ENCODE measurements around the gene CHST13. TPM values are rescaled to one million over a fixed set of nuclear protein-coding genes. Genes with fewer than 3 reads are reported as not detected.
A peak's percentile ranks its signal among the peaks of the same experiment; 100 is the strongest.
"Not testable (repeated sequence)": the region's sequence is repeated elsewhere in the genome, so short reads cannot be mapped to it uniquely, and the experiment has no call there.

CHST13 gene
- total RNA-seq, 4 donors from 2014 or later: 0.19 to 0.69 (median 0.37) TPM

GRCh38 chr3:126529585-126530170 lies 5.7 kb downstream of the CHST13 start:
- TF ChIP-seq CTCF (IDR thresholded peaks at IDR 0.05) (no peak), POLR2AphosphoS5 (IDR thresholded peaks at IDR 0.05) (no peak), EP300 (IDR thresholded peaks at IDR 0.05) (no peak), POLR2A (IDR thresholded peaks at IDR 0.05; ENCODE audit: low read depth) (no peak)
- peaks cover 0 to 6% (median 3%) of the 10 kb centered on the region in 4 donors for H3K4me1 ChIP-seq
- no peak overlapping the region for H3K4me3 ChIP-seq
- H3K36me3 ChIP-seq: no peaks in the 10 kb centered on the region
- DNase-seq (ENCODE audit: extremely low spot score): no peak
- no peaks in the 10 kb centered on the region for H3K9me3 ChIP-seq
- peak overlapping the region in 2 of 4 donors; percentile 10 to 26 for H3K27ac ChIP-seq (replicated peaks in 1 of 4)
- peaks cover 0 to 21% (median under 1%) of the 10 kb centered on the region in 4 donors for H3K27me3 ChIP-seq
- intact Hi-C loops (cut with DNase I): no loop called here
- 54% methylated on average over 7 of the region's 7 CpGs for WGBS

- no peak for TF ChIP-seq EP300 (IDR thresholded peaks at IDR 0.05)
- no peaks in the 10 kb centered on the region for H3K9me3 ChIP-seq
- H3K4me3 ChIP-seq: no peak overlapping the region
- H3K36me3 ChIP-seq: no peaks in the 10 kb centered on the region
- peak overlapping the region in 2 of 4 donors; percentile 10 to 26 for H3K27ac ChIP-seq (replicated peaks in 1 of 4)
- H3K27me3 ChIP-seq: peaks cover 0 to 21% (median 0%) of the 10 kb centered on the region in 4 donors
- 75% methylated on average over 8 of the region's 18 CpGs for WGBS
- intact Hi-C loops (cut with DNase I): no loop called here
- no peak for DNase-seq (ENCODE audit: extremely low spot score)
- no peaks in the 10 kb centered on the region for H3K4me1 ChIP-seq
Measured at GRCh38 chr3:126530171-126531050, 6.5 kb downstream of the CHST13 start.

GRCh38 chr3:126531051-126531330 lies 7.0 kb downstream of the CHST13 start:
- Histone ChIP-seq H3K4me1 (no peaks in the 10 kb centered on the region), H3K4me3 (no peak overlapping the region), H3K27ac (replicated peaks in 1 of 4) (peak overlapping the region in 1 of 4 donors; percentile 10), H3K36me3 (no peaks in the 10 kb centered on the region), H3K27me3 (peaks cover 0 to 21% (median 0%) of the 10 kb centered on the region in 4 donors), H3K9me3 (no peaks in the 10 kb centered on the region)
- 87% methylated on average over 6 of the region's 6 CpGs for WGBS
- TF ChIP-seq CTCF (IDR thresholded peaks at IDR 0.05) (no peak), POLR2AphosphoS5 (IDR thresholded peaks at IDR 0.05) (no peak), POLR2A (IDR thresholded peaks at IDR 0.05; ENCODE audit: low read depth) (no peak), EP300 (IDR thresholded peaks at IDR 0.05) (no peak)
- intact Hi-C loops (cut with DNase I): no loop called here
- no peak for DNase-seq (ENCODE audit: extremely low spot score)

GRCh38 chr3:126533506-126533905 lies 9.6 kb downstream of the CHST13 start:
- Histone ChIP-seq H3K4me3 (no peak overlapping the region), H3K9me3 (no peaks in the 10 kb centered on the region), H3K27me3 (peaks cover 0 to 40% (median 0%) of the 10 kb centered on the region in 4 donors), H3K36me3 (no peaks in the 10 kb centered on the region), H3K4me1 (no peaks in the 10 kb centered on the region), H3K27ac (replicated peaks in 1 of 4) (no peak overlapping the region)
- intact Hi-C loops (cut with DNase I): no loop called here
- DNase-seq (ENCODE audit: extremely low spot score): no peak
- no peak for TF ChIP-seq POLR2AphosphoS5 (IDR thresholded peaks at IDR 0.05)
- TF ChIP-seq CTCF (IDR thresholded peaks at IDR 0.05): no peak
- no peak for TF ChIP-seq POLR2A (IDR thresholded peaks at IDR 0.05; ENCODE audit: low read depth)
- TF ChIP-seq EP300 (IDR thresholded peaks at IDR 0.05): no peak

- H3K9me3 ChIP-seq; H3K27ac ChIP-seq (replicated peaks in 1 of 4); intact Hi-C loops (cut with DNase I); DNase-seq (ENCODE audit: extremely low spot score); H3K4me3 ChIP-seq; H3K4me1 ChIP-seq; H3K36me3 ChIP-seq: not testable (repeated sequence)
- 80% methylated on average over 3 of the region's 7 CpGs for WGBS
- H3K27me3 ChIP-seq: peaks cover 0 to 42% (median 0%) of the 10 kb centered on the region in 4 donors
Measured at GRCh38 chr3:126534716-126535115, 10.8 kb downstream of the CHST13 start.
